DOHH2 (cell line): ENCODE measurements around the gene GHR.
A peak's percentile ranks its signal among the peaks of the same experiment; 100 is the strongest.
"Not testable (repeated sequence)": the region's sequence is repeated elsewhere in the genome, so short reads cannot be mapped to it uniquely, and the experiment has no call there.

Experiments
- H3F3A ChIP-seq: fragments of 200-600 bp; sonication (generic), shearing (Covaris generic); 2 replicates; pipeline ENCODE4 v1.6.0; 2016; ENCODE audit warnings: antibody characterized with exemption, mild to moderate bottlenecking; ENCODE audit not compliant: control insufficient read depth, insufficient read depth
- H3K27ac ChIP-seq: fragments of 200-600 bp; sonication (generic); 2 replicates; pipeline ENCODE4 v1.5.1; 2014; ENCODE audit warnings: low read depth, mild to moderate bottlenecking, low read length, moderate library complexity
- H3K27me3 ChIP-seq: fragments of 200-600 bp; sonication (generic); 2 replicates; pipeline ENCODE4 v1.6.1; 2014; ENCODE audit warnings: mild to moderate bottlenecking, low read length, mixed read lengths; ENCODE audit not compliant: control insufficient read depth
- H3K36me3 ChIP-seq: fragments of 200-600 bp; sonication (generic); 2 replicates; pipeline ENCODE4 v1.6.1; 2014; ENCODE audit warnings: mild to moderate bottlenecking, low read length, moderate library complexity, mixed read lengths; ENCODE audit not compliant: control insufficient read depth
- H3K4me1 ChIP-seq: fragments of 200-600 bp; sonication (generic); 2 replicates; pipeline ENCODE4 v1.6.1; 2014; ENCODE audit warnings: mild to moderate bottlenecking, low read length, mixed read lengths; ENCODE audit not compliant: control insufficient read depth
- H3K4me2 ChIP-seq: fragments of 200-600 bp; sonication (generic); 2 replicates; pipeline ENCODE4 v1.6.0; 2014; ENCODE audit warnings: mild to moderate bottlenecking, low read length, moderate library complexity
- H3K4me3 ChIP-seq: fragments of 200-600 bp; sonication (generic); 2 replicates; pipeline ENCODE4 v1.5.1; 2014; ENCODE audit warnings: mild to moderate bottlenecking, low read length, mixed read lengths
- H3K79me2 ChIP-seq: fragments of 200-600 bp; sonication (generic); 2 replicates; pipeline ENCODE4 v1.6.1; 2014; ENCODE audit warnings: mild to moderate bottlenecking, low read length, mixed read lengths; ENCODE audit not compliant: control insufficient read depth
- H3K9me2 ChIP-seq: fragments of 200-600 bp; sonication (generic); replicated peaks from 2 replicates; pipeline ENCODE4 v1.6.1; 2014; ENCODE audit warnings: mild to moderate bottlenecking, low read length, mixed read lengths; ENCODE audit not compliant: control insufficient read depth
- H3K9me3 ChIP-seq: fragments of 200-600 bp; sonication (generic); 2 replicates; pipeline ENCODE4 v1.6.1; 2014; ENCODE audit warnings: antibody characterized with exemption, low read length, mixed read lengths; ENCODE audit not compliant: control insufficient read depth, insufficient read depth
- H4K20me1 ChIP-seq: fragments of 200-600 bp; sonication (generic); 2 replicates; pipeline ENCODE4 v1.6.0; 2014; ENCODE audit warnings: low read depth, mild to moderate bottlenecking, antibody characterized with exemption, low read length, moderate library complexity; ENCODE audit not compliant: control insufficient read depth, insufficient read depth
- CTCF ChIP-seq: fragments of 200-600 bp; sonication (generic); IDR thresholded peaks from one replicate; pipeline ENCODE4 v1.5.1; 2014; ENCODE audit warnings: antibody characterized with exemption, mild to moderate bottlenecking, low read depth, low read length; ENCODE audit not compliant: poor library complexity, severe bottlenecking
- EZH2phosphoT487 ChIP-seq: fragments of 200-600 bp; sonication (generic); IDR thresholded peaks from 2 replicates; pipeline ENCODE4 v1.6.1; 2017; ENCODE audit warnings: borderline replicate concordance, mild to moderate bottlenecking, antibody characterized with exemption, low read length, moderate library complexity, mixed read lengths

The GHR gene

GRCh38 chr5:42655982-42656650 lies 232.9 kb downstream of the GHR start:
- no peaks in the 10 kb centered on the region for H3K36me3 ChIP-seq

GRCh38 chr5:42656651-42657015 lies 233.4 kb downstream of the GHR start:
- Histone ChIP-seq H3K4me3 (no peak overlapping the region), H3K27me3 (no peaks in the 10 kb centered on the region), H3F3A (no peaks in the 10 kb centered on the region), H3K9me2 (no peaks in the 10 kb centered on the region), H3K27ac (no peak overlapping the region), H3K9me3 (no peaks in the 10 kb centered on the region), H3K4me2 (peak overlapping the region; percentile 10; the same call in 1 of the 2 replicates), H3K79me2 (no peaks in the 10 kb centered on the region), H4K20me1 (no peaks in the 10 kb centered on the region), H3K36me3 (no peaks in the 10 kb centered on the region), H3K4me1 (no peaks in the 10 kb centered on the region; the same call in 1 of the 2 replicates)
- TF ChIP-seq CTCF = peak; percentile 50
- TF ChIP-seq EZH2phosphoT487 = no peak

More at GRCh38 chr5:42655982-42656650, 232.9 kb downstream of the GHR start:
- Histone ChIP-seq H3K9me3 (no peaks in the 10 kb centered on the region), H3K9me2 (no peaks in the 10 kb centered on the region), H3K27me3 (no peaks in the 10 kb centered on the region), H3K27ac (no peak overlapping the region), H3F3A (no peaks in the 10 kb centered on the region), H4K20me1 (no peaks in the 10 kb centered on the region), H3K4me3 (no peak overlapping the region), H3K4me2 (peak overlapping the region; percentile 10; the same call in 1 of the 2 replicates), H3K4me1 (no peaks in the 10 kb centered on the region; the same call in 1 of the 2 replicates), H3K79me2 (no peaks in the 10 kb centered on the region)
- TF ChIP-seq CTCF (no peak), EZH2phosphoT487 (no peak)

GRCh38 chr5:42659869-42660268 lies 236.6 kb downstream of the GHR start:
- H3K9me3 ChIP-seq, H3K9me2 ChIP-seq, H3K27me3 ChIP-seq, H3K4me3 ChIP-seq, H4K20me1 ChIP-seq, H3K79me2 ChIP-seq, H3K36me3 ChIP-seq, H3K27ac ChIP-seq, H3F3A ChIP-seq, H3K4me2 ChIP-seq, H3K4me1 ChIP-seq: not testable (repeated sequence)

GRCh38 chr5:42665857-42666256 lies 242.6 kb downstream of the GHR start:
- Histone ChIP-seq H4K20me1 (no peaks in the 10 kb centered on the region), H3K4me3 (no peak overlapping the region), H3K36me3 (no peaks in the 10 kb centered on the region), H3K9me3 (no peaks in the 10 kb centered on the region), H3K9me2 (no peaks in the 10 kb centered on the region), H3K4me2 (no peak overlapping the region), H3F3A (no peaks in the 10 kb centered on the region), H3K27ac (no peak overlapping the region), H3K27me3 (no peaks in the 10 kb centered on the region), H3K4me1 (no peaks in the 10 kb centered on the region), H3K79me2 (no peaks in the 10 kb centered on the region)
- TF ChIP-seq CTCF (no peak), EZH2phosphoT487 (no peak)
